ENCODE measurements around the gene FAM83C. TPM values are rescaled to one million over a fixed set of nuclear protein-coding genes. Genes with fewer than 3 reads are reported as not detected.

FAM83C gene
- total RNA-seq, 1 donor from 2014 or later: not detected

- no peak for DNase-seq (ENCODE audit: low read depth in 2 of 2)
Measured at GRCh38 chr20:35299780-35300179, 7.6 kb upstream of the FAM83C start.

DNA sequence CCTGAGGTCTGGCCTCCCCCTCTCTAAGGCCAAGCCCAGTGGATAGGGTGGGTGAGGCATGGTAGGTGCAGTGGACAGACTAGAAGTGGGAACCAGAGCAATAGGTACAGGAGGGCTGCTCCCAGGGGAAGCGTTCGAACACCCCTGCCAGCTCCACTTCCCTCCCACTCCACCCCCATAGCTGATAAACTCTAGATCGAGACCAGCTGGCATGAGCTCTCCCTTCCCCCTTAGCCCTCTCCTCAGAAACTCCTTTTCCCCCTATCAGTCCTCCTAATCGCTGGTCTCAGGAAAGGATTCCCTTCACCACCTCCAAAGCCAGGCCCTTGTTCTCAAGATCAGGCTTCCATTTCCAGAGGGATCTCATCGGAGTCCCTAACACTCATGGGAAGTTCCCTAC lies 6.0 kb upstream of the FAM83C start:
- no peak for DNase-seq (ENCODE audit: low read depth in 2 of 2)

- DNase-seq (ENCODE audit: low read depth in 2 of 2): no peak
Measured at GRCh38 chr20:35297740-35298139, 5.5 kb upstream of the FAM83C start.

DNA sequence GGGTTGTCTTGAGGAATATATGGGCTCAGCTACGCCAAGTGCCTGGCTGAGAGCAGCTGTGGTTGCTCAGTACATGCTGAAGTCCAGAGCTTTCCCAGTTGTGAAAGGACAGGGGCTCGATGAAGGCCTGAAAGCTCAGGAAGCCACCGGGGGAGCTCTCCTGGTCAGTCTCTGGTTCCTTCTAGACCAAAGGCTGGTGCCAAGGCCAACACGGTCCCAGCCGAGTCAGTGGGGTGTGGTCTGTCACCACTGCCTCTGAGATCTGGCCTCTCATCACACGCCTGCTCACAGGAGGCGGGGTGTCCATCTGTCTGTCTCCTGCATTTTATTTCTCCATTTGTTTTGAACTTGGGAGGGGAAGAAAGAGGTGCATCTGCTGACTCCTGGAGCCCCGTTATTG lies 4.9 kb upstream of the FAM83C start:
- DNase-seq (ENCODE audit: low read depth in 2 of 2): no peak

DNA sequence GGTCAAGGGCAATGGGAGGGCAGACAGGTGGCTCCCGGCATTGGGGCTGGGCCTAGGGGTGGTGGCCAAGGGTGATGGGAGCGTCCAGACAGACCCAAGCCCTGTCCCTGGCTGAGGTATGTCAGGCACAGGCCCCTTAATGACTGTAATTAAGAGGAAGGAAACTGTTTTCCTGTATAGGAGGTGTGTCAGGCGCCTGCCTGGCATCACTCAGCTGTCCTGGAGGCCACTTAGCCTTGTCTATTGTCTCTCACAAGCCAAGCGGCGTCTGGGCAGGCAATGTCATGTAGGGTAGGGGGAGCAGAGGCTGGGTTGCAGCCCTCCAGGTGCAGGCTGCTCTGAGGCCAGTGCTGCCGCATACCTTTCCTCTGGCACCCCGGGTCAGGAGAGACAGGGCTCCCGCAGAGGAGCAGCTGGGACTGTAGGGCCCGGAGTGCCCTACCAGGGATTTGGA lies 3.9 kb upstream of the FAM83C start:
- no peak for DNase-seq (ENCODE audit: low read depth in 2 of 2)

GRCh38 chr20:35295674-35296073 lies 3.4 kb upstream of the FAM83C start:
- no peak for DNase-seq (ENCODE audit: low read depth in 2 of 2)

DNA sequence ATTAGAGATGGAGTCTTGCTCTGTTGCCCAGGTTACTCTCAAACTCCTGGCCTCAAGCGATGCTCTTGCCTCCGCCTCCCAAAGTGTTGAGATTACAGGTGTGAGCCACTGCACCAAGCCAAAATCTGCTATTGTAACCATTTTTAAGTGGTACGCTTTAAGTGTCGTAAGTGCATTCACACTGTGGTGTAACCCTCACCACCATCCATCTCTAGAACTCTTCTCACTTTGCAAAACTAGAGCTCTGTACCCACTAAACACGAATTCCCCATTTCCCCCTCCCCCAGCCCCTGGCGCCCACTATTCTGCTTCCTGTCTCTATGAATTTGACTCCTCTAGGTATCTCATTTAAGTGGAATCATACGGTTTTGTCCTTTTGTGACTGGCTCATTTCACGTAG lies 2.8 kb upstream of the FAM83C start:
- DNase-seq (ENCODE audit: low read depth in 2 of 2): no peak

- no peak for DNase-seq (ENCODE audit: low read depth in 2 of 2)
Measured at GRCh38 chr20:35294293-35294685, 2.1 kb upstream of the FAM83C start.

- no peak for DNase-seq (ENCODE audit: low read depth in 2 of 2)
Measured at GRCh38 chr20:35293303-35294292, 1.4 kb upstream of the FAM83C start.

DNA sequence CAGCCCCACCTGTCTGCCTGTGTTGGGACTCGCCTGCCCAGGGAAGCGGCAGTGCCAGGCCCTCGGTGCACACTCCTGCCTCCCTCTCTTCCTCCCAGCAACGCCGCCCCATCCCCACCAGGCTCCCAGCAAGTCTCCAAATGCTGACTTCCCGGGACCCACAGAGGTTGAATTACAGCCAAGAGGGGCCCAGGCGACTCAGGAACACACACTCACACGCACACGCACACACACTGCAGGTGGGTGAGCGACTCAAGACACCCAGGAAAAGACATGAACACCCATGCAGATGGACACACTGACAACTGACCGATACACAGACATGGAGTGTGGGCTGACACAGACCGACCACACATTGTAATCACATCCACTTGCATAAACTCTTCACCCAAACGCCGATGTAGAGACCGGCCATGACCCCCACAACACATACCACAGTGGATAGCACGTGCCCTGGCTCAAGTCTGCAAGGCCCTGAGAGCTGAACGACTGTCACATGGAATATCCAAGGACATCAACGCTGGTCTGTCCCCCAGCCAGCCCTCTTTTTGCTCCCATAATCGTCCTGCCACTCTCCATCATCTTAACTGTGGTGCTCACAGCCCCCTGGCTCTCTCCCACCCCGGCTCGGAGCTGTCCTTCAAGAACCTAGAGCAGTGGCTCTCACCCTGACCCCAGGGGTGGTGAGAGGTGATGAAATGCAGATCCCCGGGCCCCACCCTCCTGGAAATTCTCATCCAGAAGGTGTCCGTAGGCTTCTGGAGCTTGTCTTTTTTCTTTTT lies 470 bp upstream of the FAM83C start:
- no peak for DNase-seq (ENCODE audit: low read depth in 2 of 2)

GRCh38 chr20:35290887-35291417 lies 1.3 kb downstream of the FAM83C start:
- no peak for DNase-seq (ENCODE audit: low read depth in 2 of 2)

DNA sequence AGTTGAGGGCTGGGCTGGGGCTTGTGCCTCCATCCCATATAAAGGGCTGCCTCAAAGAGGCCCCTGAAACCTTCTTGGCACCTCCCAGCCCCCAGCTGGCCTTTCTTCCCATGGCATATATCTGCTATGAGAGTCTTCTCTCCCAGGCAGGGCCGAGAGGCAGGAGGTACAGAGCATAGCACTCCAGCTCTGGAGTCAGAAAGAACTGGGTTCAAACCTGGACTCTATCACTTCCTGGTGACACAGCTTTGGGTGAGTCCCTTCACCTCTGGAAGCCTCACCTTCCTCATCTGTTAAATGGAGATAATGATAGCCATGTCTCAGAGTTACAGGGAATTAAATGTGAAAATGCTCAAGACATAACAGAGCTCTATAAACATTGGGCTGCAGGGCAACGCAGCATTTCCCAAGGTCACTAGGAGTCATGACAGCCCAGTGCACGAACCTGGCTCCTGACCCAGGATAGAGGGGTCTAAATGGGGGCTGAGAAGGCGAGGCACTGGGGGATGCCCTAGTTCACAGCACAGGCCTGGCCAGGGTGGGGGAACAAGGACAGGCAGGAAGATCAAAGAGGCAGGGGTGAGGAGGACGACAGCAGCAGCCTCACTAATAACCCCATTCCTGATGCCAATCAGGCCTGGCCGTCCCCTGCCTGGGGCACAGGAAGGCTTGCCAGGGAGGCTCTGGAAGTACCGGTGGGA lies 1.9 kb downstream of the FAM83C start:
- no peak for DNase-seq (ENCODE audit: low read depth in 2 of 2)

DNA sequence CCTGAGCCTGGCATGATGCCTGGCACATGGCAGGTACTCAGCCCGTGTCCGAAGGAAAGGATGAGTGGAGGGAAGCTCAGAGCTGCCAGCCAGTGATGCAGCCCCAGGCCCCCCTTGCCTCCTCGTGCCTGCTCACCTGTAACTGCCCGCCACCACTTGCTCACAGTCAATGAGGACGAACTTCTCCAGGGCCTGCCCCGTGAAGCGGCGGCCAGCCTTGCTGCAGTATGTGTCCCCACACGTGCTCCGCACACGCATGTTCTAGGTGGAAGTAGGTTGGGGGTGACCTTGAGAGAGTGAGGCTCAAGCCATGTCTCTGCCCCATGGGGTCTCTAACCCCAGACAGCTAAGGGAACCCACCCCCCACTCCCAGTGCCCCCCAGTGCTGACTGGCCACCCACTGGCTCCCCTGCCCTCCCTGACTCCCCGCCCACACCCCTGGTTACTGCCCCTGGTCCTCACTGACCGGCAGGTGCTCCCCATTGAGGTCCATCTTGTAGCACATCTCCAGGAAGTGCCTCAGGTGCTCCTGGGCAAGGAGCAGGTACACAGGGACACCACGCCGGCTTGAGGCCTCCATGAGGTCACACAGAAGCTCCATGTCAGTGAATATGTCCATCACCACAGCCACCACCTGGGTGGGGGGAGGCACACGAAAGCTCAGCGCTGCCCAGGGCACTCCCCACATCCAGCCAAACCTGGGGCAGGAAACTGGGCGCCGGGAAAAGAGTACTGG lies 3.7 kb downstream of the FAM83C start:
- DNase-seq (ENCODE audit: low read depth in 2 of 2): no peak

DNA sequence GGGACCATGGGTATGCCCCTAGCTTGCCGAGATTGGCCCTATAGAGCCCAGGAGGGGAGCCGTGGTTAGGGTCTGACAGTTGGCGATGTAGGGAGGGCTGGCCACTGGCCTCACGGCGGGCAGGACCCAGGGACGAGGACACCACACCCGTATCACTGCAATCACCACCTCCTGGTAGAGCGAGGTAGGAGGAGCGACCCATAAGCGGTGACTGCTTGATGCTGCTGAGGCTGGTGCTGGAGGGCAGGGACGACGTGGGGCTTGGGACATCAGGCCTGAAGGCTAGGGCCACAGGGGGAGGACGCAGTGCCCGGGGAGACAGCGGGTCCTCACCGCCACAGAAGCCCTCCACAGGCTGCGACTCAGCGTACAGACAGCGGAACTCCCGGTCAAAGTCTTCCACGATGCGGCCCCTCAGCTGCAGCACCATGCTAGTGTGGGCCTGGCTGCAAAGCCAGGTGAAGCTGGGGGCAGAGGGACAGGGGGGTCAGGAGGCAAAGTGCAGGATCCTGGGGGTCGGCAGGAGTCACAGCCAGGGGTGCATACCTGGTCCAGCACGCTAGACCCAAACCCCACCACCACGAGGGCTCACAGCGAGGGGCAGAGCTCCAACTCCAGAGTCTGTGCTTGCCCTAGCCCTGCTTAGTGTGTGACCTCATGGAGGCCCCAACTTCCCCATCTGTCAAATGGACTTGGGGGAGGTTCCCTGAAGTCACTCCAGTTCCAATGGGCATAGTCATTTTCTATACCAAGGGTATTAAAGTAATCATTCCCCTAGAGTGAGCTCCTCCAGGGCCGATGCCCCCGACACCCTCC lies 4.5 kb downstream of the FAM83C start:
- DNase-seq (ENCODE audit: low read depth in 2 of 2): no peak

DNA sequence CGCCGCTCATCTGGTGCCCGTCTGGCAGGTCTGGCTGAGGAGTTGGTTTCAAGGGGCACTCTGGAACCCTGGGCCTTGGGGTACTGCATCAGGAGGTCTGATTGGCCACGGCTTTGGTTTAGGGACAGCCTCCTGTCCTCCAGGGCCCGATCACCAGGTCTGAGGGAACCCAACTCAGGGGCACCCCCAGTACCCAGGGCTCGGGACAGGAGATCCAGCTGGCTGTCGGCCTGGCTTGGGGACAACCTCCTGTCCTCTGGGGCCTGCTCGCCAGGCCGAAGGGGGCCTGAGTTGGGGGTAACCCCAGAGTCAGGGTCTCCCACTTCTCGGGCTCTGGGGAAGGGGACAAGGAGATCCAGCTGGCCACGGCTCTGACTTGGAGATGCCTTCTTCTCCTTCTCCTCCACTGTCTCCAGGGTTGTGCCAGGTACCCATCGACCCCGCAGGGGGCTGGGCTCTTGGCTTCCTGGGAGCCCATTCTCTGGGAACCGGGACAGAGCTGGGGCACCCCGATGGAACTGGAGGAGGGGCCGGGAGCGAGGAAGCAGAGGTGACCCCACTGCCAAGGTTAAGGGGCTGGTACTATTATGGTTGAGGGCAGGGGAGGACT lies 5.2 kb downstream of the FAM83C start:
- no peak for DNase-seq (ENCODE audit: low read depth in 2 of 2)

DNA sequence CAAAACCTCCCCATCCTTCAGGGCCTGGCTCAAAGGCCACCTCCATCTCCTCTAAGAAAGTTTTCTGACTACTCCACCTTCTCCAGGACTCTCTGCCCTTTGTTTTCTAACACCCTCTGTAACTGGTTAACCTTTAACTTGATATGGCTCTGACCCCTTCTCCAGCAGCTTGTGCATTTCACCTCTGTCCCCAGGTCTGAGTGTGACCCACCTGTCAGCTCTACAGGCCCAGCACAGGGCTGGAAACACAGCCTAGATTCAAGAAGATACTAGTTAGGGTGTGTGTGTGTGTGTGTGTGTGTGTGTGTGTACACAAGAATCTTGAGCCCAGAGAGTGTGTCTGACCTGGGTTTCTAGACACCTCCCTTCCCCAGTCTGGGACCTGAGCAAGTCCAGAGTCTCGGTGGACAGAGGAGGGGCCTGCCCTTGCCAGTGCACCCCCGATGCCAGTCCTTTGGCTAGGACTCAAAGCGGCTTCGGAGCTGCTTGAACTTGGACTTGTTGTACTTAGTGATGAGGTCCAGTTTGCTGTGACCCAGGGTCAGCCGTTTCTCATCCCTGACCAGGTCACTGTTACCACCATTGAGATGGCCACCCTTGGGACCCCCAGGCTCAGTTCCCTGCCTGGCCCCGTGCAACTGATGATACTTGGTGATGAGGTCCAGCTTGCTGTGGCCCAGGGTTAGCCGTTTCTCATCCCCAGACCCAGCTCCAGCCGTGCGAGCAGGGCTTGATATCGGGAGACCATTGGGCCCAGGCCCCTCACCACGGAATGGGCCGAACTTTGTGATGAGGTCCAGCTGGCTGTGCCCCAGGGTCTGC lies 5.9 kb downstream of the FAM83C start:
- no peak for DNase-seq (ENCODE audit: low read depth in 2 of 2)

DNA sequence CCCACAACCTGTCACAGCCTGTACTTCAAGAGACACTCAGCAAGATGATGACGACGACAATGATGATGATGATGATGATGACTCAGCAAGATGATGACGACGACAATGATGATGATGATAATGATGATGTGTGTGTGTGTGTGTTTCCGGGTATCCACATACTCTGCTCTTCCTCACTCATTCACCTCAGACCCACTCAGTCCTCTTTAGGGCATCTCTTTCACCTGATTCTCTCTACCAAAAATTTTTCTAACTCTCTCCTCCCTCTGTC lies 6.5 kb downstream of the FAM83C start:
- no peak for DNase-seq (ENCODE audit: low read depth in 2 of 2)

DNA sequence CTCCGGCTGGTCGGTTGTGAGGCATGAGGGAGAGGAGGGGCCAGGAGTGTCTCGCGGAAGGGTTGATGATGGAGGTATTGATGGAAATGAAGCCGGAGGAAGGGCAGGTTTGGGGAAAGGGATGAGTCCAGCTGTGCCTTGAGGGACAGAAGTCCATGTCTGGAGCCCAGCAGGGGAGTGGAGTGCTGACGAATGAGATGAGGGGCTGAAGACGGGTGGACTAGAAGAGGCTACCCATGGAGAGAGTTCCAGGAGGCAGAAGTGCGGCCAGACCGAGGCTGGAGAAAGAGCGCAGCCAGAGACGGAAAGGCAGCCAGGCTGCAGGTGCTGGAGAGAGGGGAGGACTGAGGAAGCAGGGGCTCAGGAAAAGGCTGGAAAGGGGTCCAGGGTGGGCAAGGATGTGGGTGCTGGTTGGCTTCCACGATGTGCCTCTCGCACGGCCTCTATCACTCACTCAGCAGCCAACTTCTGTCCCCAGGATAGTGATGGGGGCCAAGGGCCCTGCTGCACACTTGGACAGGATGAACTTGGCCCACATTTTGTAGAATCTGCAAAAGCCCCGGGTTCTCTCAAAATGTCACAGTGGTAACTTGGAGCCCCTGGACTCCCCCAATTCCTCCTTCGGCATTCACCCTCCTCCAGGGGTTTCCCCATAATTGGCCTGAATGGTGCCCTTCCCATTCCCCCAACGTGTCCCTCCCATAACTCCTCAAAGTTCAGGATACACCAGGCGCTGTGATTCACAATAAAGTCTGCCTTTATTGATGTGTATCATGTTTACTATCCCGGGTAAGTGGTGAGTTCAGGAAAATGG lies 7.0 kb downstream of the FAM83C start:
- DNase-seq (ENCODE audit: low read depth in 2 of 2): no peak

All from lung microvascular endothelial cell (primary cell).